Muscle of leg (tissue), 11 donors: ENCODE results near the gene NRAP. TPM values are rescaled to one million over a fixed set of nuclear protein-coding genes. Genes with fewer than 3 reads are reported as not detected.

Source experiments
- DNase-seq: peaks from one replicate; pipeline ENCODE4 v3.0.0; 2013
- H3K27ac ChIP-seq: one replicate; pipeline ENCODE4 v1.5.1; 2013; ENCODE audit warnings: mild to moderate bottlenecking, low read length, control low read depth
- H3K27me3 ChIP-seq: one replicate; pipeline ENCODE4 v1.6.1; 2013; ENCODE audit warnings: low read length; ENCODE audit not compliant: control insufficient read depth, insufficient read depth
- H3K36me3 ChIP-seq: one replicate; pipeline ENCODE4 v1.6.1; 2013; ENCODE audit warnings: low read length; ENCODE audit not compliant: control insufficient read depth, insufficient read depth
- H3K4me1 ChIP-seq: one replicate; pipeline ENCODE4 v1.6.1; 2013; ENCODE audit warnings: low read length; ENCODE audit not compliant: control insufficient read depth, insufficient read depth
- H3K4me3 ChIP-seq: one replicate; pipeline ENCODE4 v1.5.1; 2013; ENCODE audit warnings: low read length, control low read depth
- H3K9me3 ChIP-seq: replicated peaks from 2 replicates; pipeline ENCODE4 v1.6.1; 2013; ENCODE audit warnings: low read depth, low read length; ENCODE audit not compliant: control insufficient read depth
- WGBS: methylation state at CpG from one replicate; pipeline ENCODE4 v1.1.5; 2013; ENCODE audit warnings: missing lambda C conversion rate; ENCODE audit not compliant: insufficient coverage; 5-methylcytosine and 5-hydroxymethylcytosine counted together
- polyA plus RNA-seq, 8 donors: library from polyadenylated mRNA; unstranded; fragments of 120-200 nt; gene quantifications; one replicate each; pipeline versions ENCODE4 v1.2.1 to v1.2.3, GENCODE V29; 2013; ENCODE audit warnings: inconsistent platforms in 1 of 8, low replicate concordance in 1 of 8; ENCODE audit not compliant: insufficient read length in 8 of 8, insufficient read depth in 1 of 8
- total RNA-seq: library from RNA; stranded (reverse); fragments of 120-200 nt; gene quantifications from one replicate; pipeline ENCODE4 v1.2.4, GENCODE V29; 2013

The NRAP gene
- total and polyA plus RNA-seq, 9 donors = 2.6 to 17.5 (median 7.2) TPM

GRCh38 chr10:113565364-113565763 lies 98.5 kb downstream of the NRAP start:
- H3K4me3 ChIP-seq = no peak overlapping the region
- no peaks in the 10 kb centered on the region for H3K9me3 ChIP-seq
- no peaks in the 10 kb centered on the region for H3K36me3 ChIP-seq
- peaks cover 34% of the 10 kb centered on the region for H3K4me1 ChIP-seq
- no peaks in the 10 kb centered on the region for H3K27me3 ChIP-seq
- no CpG with 5 or more reads among the region's 1 CpG for WGBS
- no peak for DNase-seq
- no peak overlapping the region for H3K27ac ChIP-seq

GRCh38 chr10:113563306-113564088 lies 100.3 kb downstream of the NRAP start:
- Histone ChIP-seq H3K27me3 (peaks cover under 1% of the 10 kb centered on the region), H3K36me3 (no peaks in the 10 kb centered on the region), H3K4me3 (peak overlapping the region; percentile 43), H3K9me3 (no peaks in the 10 kb centered on the region), H3K4me1 (peaks cover 22% of the 10 kb centered on the region), H3K27ac (no peak overlapping the region)
- peak; percentile 88 for DNase-seq
- 6% methylated on average over 14 of the region's 18 CpGs for WGBS

- Histone ChIP-seq H3K9me3 (no peaks in the 10 kb centered on the region), H3K36me3 (no peaks in the 10 kb centered on the region), H3K4me1 (peaks cover 22% of the 10 kb centered on the region), H3K27ac (no peak overlapping the region), H3K4me3 (no peak overlapping the region), H3K27me3 (peaks cover 2% of the 10 kb centered on the region)
- WGBS = 92% methylated on average over 3 of the region's 5 CpGs
- DNase-seq = no peak
These were observed 101.1 kb downstream of the NRAP start for GRCh38 chr10:113562704-113563103.

- Histone ChIP-seq H3K36me3 (no peaks in the 10 kb centered on the region), H3K27me3 (peaks cover 2% of the 10 kb centered on the region), H3K4me3 (no peak overlapping the region), H3K9me3 (no peaks in the 10 kb centered on the region), H3K27ac (no peak overlapping the region), H3K4me1 (peaks cover 22% of the 10 kb centered on the region)
- DNase-seq = peak; percentile 43
- 82% methylated on average over 2 of the region's 6 CpGs for WGBS
These were observed 101.8 kb downstream of the NRAP start for GRCh38 chr10:113562069-113562468.

- Histone ChIP-seq H3K27ac (no peak overlapping the region), H3K36me3 (no peaks in the 10 kb centered on the region), H3K9me3 (no peaks in the 10 kb centered on the region), H3K27me3 (peaks cover 2% of the 10 kb centered on the region), H3K4me3 (no peak overlapping the region), H3K4me1 (peaks cover 26% of the 10 kb centered on the region)
- 92% methylated on average over 2 of the region's 3 CpGs for WGBS
- DNase-seq = no peak
These were observed 102.6 kb downstream of the NRAP start for GRCh38 chr10:113561214-113561613.

- Histone ChIP-seq H3K4me3 (no peak overlapping the region), H3K9me3 (no peaks in the 10 kb centered on the region), H3K27me3 (peaks cover 2% of the 10 kb centered on the region), H3K27ac (no peak overlapping the region), H3K4me1 (peaks cover 34% of the 10 kb centered on the region), H3K36me3 (no peaks in the 10 kb centered on the region)
- WGBS = 70% methylated on average over 1 of the region's 5 CpGs
- DNase-seq = no peak
These were observed 103.8 kb downstream of the NRAP start for GRCh38 chr10:113560071-113560470.

GRCh38 chr10:113557903-113558321 lies 105.9 kb downstream of the NRAP start:
- Histone ChIP-seq H3K27ac (peak overlapping the region; percentile 37), H3K27me3 (peaks cover 2% of the 10 kb centered on the region), H3K4me1 (peaks cover 46% of the 10 kb centered on the region), H3K4me3 (no peak overlapping the region), H3K36me3 (no peaks in the 10 kb centered on the region), H3K9me3 (no peaks in the 10 kb centered on the region)
- DNase-seq = no peak
- WGBS = 37% methylated on average over 7 of the region's 9 CpGs

- Histone ChIP-seq H3K4me1 (peaks cover 42% of the 10 kb centered on the region), H3K27ac (peak overlapping the region; percentile 48), H3K9me3 (no peaks in the 10 kb centered on the region), H3K4me3 (no peak overlapping the region), H3K36me3 (no peaks in the 10 kb centered on the region), H3K27me3 (peaks cover 2% of the 10 kb centered on the region)
- WGBS = no CpG with 5 or more reads among the region's 9 CpGs
- peak; percentile 65 for DNase-seq
These were observed 106.4 kb downstream of the NRAP start for GRCh38 chr10:113557424-113557862.

- no peaks in the 10 kb centered on the region for H3K36me3 ChIP-seq
- no peak overlapping the region for H3K4me3 ChIP-seq
- WGBS = no CpG with 5 or more reads among the region's 1 CpG
- H3K9me3 ChIP-seq = no peaks in the 10 kb centered on the region
- peaks cover 32% of the 10 kb centered on the region for H3K4me1 ChIP-seq
- H3K27me3 ChIP-seq = peaks cover 2% of the 10 kb centered on the region
- no peak overlapping the region for H3K27ac ChIP-seq
- DNase-seq = no peak
These were observed 108.1 kb downstream of the NRAP start for GRCh38 chr10:113555751-113556150.

- Histone ChIP-seq H3K27ac (no peak overlapping the region), H3K4me3 (no peak overlapping the region), H3K9me3 (no peaks in the 10 kb centered on the region), H3K27me3 (peaks cover 2% of the 10 kb centered on the region), H3K36me3 (no peaks in the 10 kb centered on the region), H3K4me1 (peaks cover 32% of the 10 kb centered on the region)
- WGBS = 88% methylated on average over 2 of the region's 3 CpGs
- DNase-seq = no peak
These were observed 108.6 kb downstream of the NRAP start for GRCh38 chr10:113555245-113555644.
